ENCODE measurements around the gene FLNC. TPM values are rescaled to one million over a fixed set of nuclear protein-coding genes. Genes with fewer than 3 reads are reported as not detected.

The FLNC gene
- total and polyA plus RNA-seq, 3 experiments from 2014 or later = not detected

GRCh38 chr7:128796327-128796726 lies 33.9 kb upstream of the FLNC start:
- Mint-ChIP-seq H3K27ac (no peak overlapping the region), H3K4me1 (peaks cover 0 to 9% (median 6%) of the 10 kb centered on the region in 3 donors), H3K36me3 (peaks cover 4 to 14% (median 4%) of the 10 kb centered on the region in 3 donors), H3K27me3 (no peaks in the 10 kb centered on the region), H3K4me3 (no peak overlapping the region), H3K9me3 (no peaks in the 10 kb centered on the region)
- Histone ChIP-seq H3K27me3 (ENCODE audit: insufficient read depth, low read length, poor library complexity, severe bottlenecking) (no peaks in the 10 kb centered on the region), H3K4me1 (ENCODE audit: insufficient read depth, low read length) (peaks cover 8% of the 10 kb centered on the region), H3K36me3 (ENCODE audit: insufficient read depth, low read length) (no peaks in the 10 kb centered on the region), H3K27ac (ENCODE audit: low read depth, low read length) (no peak overlapping the region), H3K9me3 (ENCODE audit: low read length) (no peaks in the 10 kb centered on the region), H3K4me3 (ENCODE audit: low read length) (no peak overlapping the region)
- DNase-seq = no peak
- POLR2A ChIA-PET = interaction anchor here (0.7 kb wide), 1 partner anchor 10 kb away, joined by 3 read pairs; no protein-coding TSS in a partner anchor
- CTCF ChIA-PET = interaction anchor here (1.3 kb wide), 1 partner anchor 87 kb away, joined by 3 read pairs; no protein-coding TSS in a partner anchor

- Mint-ChIP-seq H3K36me3 (peaks cover 5 to 13% (median 9%) of the 10 kb centered on the region in 3 donors), H3K4me3 (no peak overlapping the region), H3K9me3 (no peaks in the 10 kb centered on the region), H3K4me1 (no peaks in the 10 kb centered on the region), H3K27me3 (no peaks in the 10 kb centered on the region), H3K27ac (no peak overlapping the region)
- no peak overlapping the region for H3K27ac ChIP-seq (ENCODE audit: low read depth, low read length)
- ChIA-PET POLR2A (no interaction called here), CTCF (no interaction called here)
- H3K4me1 ChIP-seq (ENCODE audit: insufficient read depth, low read length) = no peaks in the 10 kb centered on the region
- no peak overlapping the region for H3K4me3 ChIP-seq (ENCODE audit: low read length)
- DNase-seq = no peak
- H3K36me3 ChIP-seq (ENCODE audit: insufficient read depth, low read length) = no peaks in the 10 kb centered on the region
- no peaks in the 10 kb centered on the region for H3K27me3 ChIP-seq (ENCODE audit: insufficient read depth, low read length, poor library complexity, severe bottlenecking)
- no peaks in the 10 kb centered on the region for H3K9me3 ChIP-seq (ENCODE audit: low read length)
Measured at GRCh38 chr7:128799451-128799850, 30.8 kb upstream of the FLNC start.

- H3K9me3 Mint-ChIP-seq = no peaks in the 10 kb centered on the region
- H3K4me1 ChIP-seq (ENCODE audit: insufficient read depth, low read length) = no peaks in the 10 kb centered on the region
- ChIA-PET POLR2A (no interaction called here), CTCF (no interaction called here)
- no peaks in the 10 kb centered on the region for H3K4me1 Mint-ChIP-seq
- no peak overlapping the region for H3K4me3 ChIP-seq (ENCODE audit: low read length)
- H3K27ac Mint-ChIP-seq = no peak overlapping the region
- DNase-seq = no peak
- H3K36me3 Mint-ChIP-seq = peaks cover 5 to 17% (median 13%) of the 10 kb centered on the region in 3 donors
- no peak overlapping the region for H3K27ac ChIP-seq (ENCODE audit: low read depth, low read length)
- H3K4me3 Mint-ChIP-seq = no peak overlapping the region
- no peaks in the 10 kb centered on the region for H3K9me3 ChIP-seq (ENCODE audit: low read length)
- H3K36me3 ChIP-seq (ENCODE audit: insufficient read depth, low read length) = no peaks in the 10 kb centered on the region
- no peaks in the 10 kb centered on the region for H3K27me3 Mint-ChIP-seq
- no peaks in the 10 kb centered on the region for H3K27me3 ChIP-seq (ENCODE audit: insufficient read depth, low read length, poor library complexity, severe bottlenecking)
Measured at GRCh38 chr7:128800567-128800966, 29.6 kb upstream of the FLNC start.

GRCh38 chr7:128801003-128801402 lies 29.2 kb upstream of the FLNC start:
- Histone ChIP-seq H3K4me1 (ENCODE audit: insufficient read depth, low read length) (no peaks in the 10 kb centered on the region), H3K4me3 (ENCODE audit: low read length) (no peak overlapping the region), H3K36me3 (ENCODE audit: insufficient read depth, low read length) (no peaks in the 10 kb centered on the region), H3K27me3 (ENCODE audit: insufficient read depth, low read length, poor library complexity, severe bottlenecking) (no peaks in the 10 kb centered on the region), H3K27ac (ENCODE audit: low read depth, low read length) (no peak overlapping the region), H3K9me3 (ENCODE audit: low read length) (no peaks in the 10 kb centered on the region)
- H3K4me3 Mint-ChIP-seq = no peak overlapping the region
- ChIA-PET POLR2A (no interaction called here), CTCF (no interaction called here)
- H3K27ac Mint-ChIP-seq = no peak overlapping the region
- no peak for DNase-seq
- H3K4me1 Mint-ChIP-seq = no peaks in the 10 kb centered on the region
- H3K36me3 Mint-ChIP-seq = peaks cover 5 to 21% (median 13%) of the 10 kb centered on the region in 3 donors
- no peaks in the 10 kb centered on the region for H3K9me3 Mint-ChIP-seq
- H3K27me3 Mint-ChIP-seq = no peaks in the 10 kb centered on the region

GRCh38 chr7:128801667-128802418 lies 28.4 kb upstream of the FLNC start:
- no peak for DNase-seq
- ChIA-PET POLR2A (no interaction called here), CTCF (interaction anchor here (1.4 kb wide), 1 partner anchor 81 kb away, joined by 3 read pairs; no protein-coding TSS in a partner anchor)
- peaks cover 5 to 29% (median 11%) of the 10 kb centered on the region in 3 donors for H3K36me3 Mint-ChIP-seq
- Histone ChIP-seq H3K36me3 (ENCODE audit: insufficient read depth, low read length) (no peaks in the 10 kb centered on the region), H3K27me3 (ENCODE audit: insufficient read depth, low read length, poor library complexity, severe bottlenecking) (no peaks in the 10 kb centered on the region), H3K4me1 (ENCODE audit: insufficient read depth, low read length) (no peaks in the 10 kb centered on the region), H3K9me3 (ENCODE audit: low read length) (no peaks in the 10 kb centered on the region), H3K27ac (ENCODE audit: low read depth, low read length) (no peak overlapping the region), H3K4me3 (ENCODE audit: low read length) (no peak overlapping the region)
- H3K4me3 Mint-ChIP-seq = no peak overlapping the region
- no peaks in the 10 kb centered on the region for H3K27me3 Mint-ChIP-seq
- no peaks in the 10 kb centered on the region for H3K4me1 Mint-ChIP-seq
- no peak overlapping the region for H3K27ac Mint-ChIP-seq
- no peaks in the 10 kb centered on the region for H3K9me3 Mint-ChIP-seq

- peaks cover 5 to 31% (median 8%) of the 10 kb centered on the region in 3 donors for H3K36me3 Mint-ChIP-seq
- DNase-seq = no peak
- H3K9me3 Mint-ChIP-seq = no peaks in the 10 kb centered on the region
- ChIA-PET CTCF (no interaction called here), POLR2A (no interaction called here)
- Histone ChIP-seq H3K9me3 (ENCODE audit: low read length) (no peaks in the 10 kb centered on the region), H3K27me3 (ENCODE audit: insufficient read depth, low read length, poor library complexity, severe bottlenecking) (no peaks in the 10 kb centered on the region), H3K4me3 (ENCODE audit: low read length) (no peak overlapping the region), H3K4me1 (ENCODE audit: insufficient read depth, low read length) (no peaks in the 10 kb centered on the region), H3K36me3 (ENCODE audit: insufficient read depth, low read length) (no peaks in the 10 kb centered on the region), H3K27ac (ENCODE audit: low read depth, low read length) (no peak overlapping the region)
- H3K4me3 Mint-ChIP-seq = no peak overlapping the region
- H3K27ac Mint-ChIP-seq = no peak overlapping the region
- H3K4me1 Mint-ChIP-seq = no peaks in the 10 kb centered on the region
- H3K27me3 Mint-ChIP-seq = no peaks in the 10 kb centered on the region
Measured at GRCh38 chr7:128804484-128804883, 25.7 kb upstream of the FLNC start.

GRCh38 chr7:128805225-128805624 lies 25.0 kb upstream of the FLNC start:
- Histone ChIP-seq H3K36me3 (ENCODE audit: insufficient read depth, low read length) (no peaks in the 10 kb centered on the region), H3K4me3 (ENCODE audit: low read length) (no peak overlapping the region), H3K27ac (ENCODE audit: low read depth, low read length) (no peak overlapping the region), H3K9me3 (ENCODE audit: low read length) (no peaks in the 10 kb centered on the region), H3K27me3 (ENCODE audit: insufficient read depth, low read length, poor library complexity, severe bottlenecking) (no peaks in the 10 kb centered on the region), H3K4me1 (ENCODE audit: insufficient read depth, low read length) (no peaks in the 10 kb centered on the region)
- POLR2A ChIA-PET = no interaction called here
- H3K4me3 Mint-ChIP-seq = no peak overlapping the region
- no peaks in the 10 kb centered on the region for H3K9me3 Mint-ChIP-seq
- H3K27ac Mint-ChIP-seq = peak overlapping the region in 1 of 8 donors; percentile 95
- H3K4me1 Mint-ChIP-seq = no peaks in the 10 kb centered on the region
- CTCF ChIA-PET = no interaction called here
- no peaks in the 10 kb centered on the region for H3K27me3 Mint-ChIP-seq
- no peak for DNase-seq
- peaks cover 5 to 31% (median 8%) of the 10 kb centered on the region in 3 donors for H3K36me3 Mint-ChIP-seq

GRCh38 chr7:128807191-128807590 lies 23.0 kb upstream of the FLNC start:
- Mint-ChIP-seq H3K36me3 (peaks cover 0 to 24% (median 2%) of the 10 kb centered on the region in 3 donors), H3K4me1 (no peaks in the 10 kb centered on the region), H3K27ac (no peak overlapping the region), H3K4me3 (no peak overlapping the region), H3K27me3 (no peaks in the 10 kb centered on the region), H3K9me3 (no peaks in the 10 kb centered on the region)
- ChIA-PET POLR2A (no interaction called here), CTCF (interaction anchor here (0.7 kb wide), 1 partner anchor 38 kb away, joined by 3 read pairs; no protein-coding TSS in a partner anchor)
- H3K36me3 ChIP-seq (ENCODE audit: insufficient read depth, low read length) = no peaks in the 10 kb centered on the region
- no peak overlapping the region for H3K27ac ChIP-seq (ENCODE audit: low read depth, low read length)
- no peaks in the 10 kb centered on the region for H3K9me3 ChIP-seq (ENCODE audit: low read length)
- no peak overlapping the region for H3K4me3 ChIP-seq (ENCODE audit: low read length)
- no peaks in the 10 kb centered on the region for H3K4me1 ChIP-seq (ENCODE audit: insufficient read depth, low read length)
- DNase-seq = no peak
- no peaks in the 10 kb centered on the region for H3K27me3 ChIP-seq (ENCODE audit: insufficient read depth, low read length, poor library complexity, severe bottlenecking)
